Fibroblast of skin of scalp (primary cell): ENCODE data around the gene CDC42EP1.

Experiments
- DNase-seq: peaks from one replicate; pipeline ENCODE4 v3.0.0-alpha.2; 2013

CDC42EP1 gene

GRCh38 chr22:37616201-37617083 is 56.2 kb downstream of the CDC42EP1 start:
- DNase-seq, result no peak

DNA sequence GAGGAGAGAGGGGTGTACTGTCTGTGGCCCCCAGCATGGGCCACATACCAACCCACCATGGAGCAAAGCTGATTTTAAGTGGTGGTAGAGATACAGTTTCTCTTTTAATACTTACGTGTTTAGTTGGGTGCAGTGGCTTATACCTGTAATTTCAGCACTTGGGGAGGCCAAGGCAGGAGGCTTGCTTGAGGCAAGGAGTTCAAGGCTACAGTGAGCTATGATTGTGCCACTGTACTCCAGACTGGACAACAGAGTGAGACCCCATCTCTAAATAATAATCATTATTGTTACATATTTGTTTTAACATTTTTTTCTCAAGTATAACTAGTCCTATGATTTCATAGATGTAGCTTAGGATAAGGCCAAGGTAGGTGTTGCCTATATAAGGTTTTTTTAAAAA is 57.2 kb downstream of the CDC42EP1 start:
- DNase-seq, result no peak

DNA sequence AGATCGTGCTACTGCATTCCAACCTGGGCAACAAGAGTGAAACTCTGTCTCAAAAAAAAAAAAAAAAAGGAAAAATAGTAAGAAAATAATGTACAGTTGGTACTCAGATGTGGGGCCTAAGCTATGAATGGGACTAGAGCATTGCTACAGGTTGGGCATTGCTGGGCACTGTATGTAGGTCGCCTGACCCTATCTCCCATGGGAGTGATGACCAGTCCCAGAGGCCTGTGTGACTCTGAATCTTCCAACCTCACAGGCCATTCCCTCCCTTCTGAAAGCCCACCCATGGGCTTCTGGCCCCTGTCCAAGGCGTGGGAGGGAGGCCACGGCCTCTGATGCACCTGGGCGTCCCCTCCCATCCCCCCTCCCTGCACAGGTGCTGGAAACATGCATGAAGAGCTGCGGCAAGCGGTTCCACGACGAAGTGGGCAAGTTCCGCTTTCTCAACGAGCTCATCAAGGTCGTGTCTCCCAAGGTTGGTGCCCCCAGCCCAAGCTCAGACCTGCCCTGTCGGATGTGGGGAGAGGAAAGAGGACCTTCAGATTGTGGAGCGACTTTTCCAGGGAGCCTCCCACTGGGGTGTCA is 57.9 kb downstream of the CDC42EP1 start:
- DNase-seq, result no peak

DNA sequence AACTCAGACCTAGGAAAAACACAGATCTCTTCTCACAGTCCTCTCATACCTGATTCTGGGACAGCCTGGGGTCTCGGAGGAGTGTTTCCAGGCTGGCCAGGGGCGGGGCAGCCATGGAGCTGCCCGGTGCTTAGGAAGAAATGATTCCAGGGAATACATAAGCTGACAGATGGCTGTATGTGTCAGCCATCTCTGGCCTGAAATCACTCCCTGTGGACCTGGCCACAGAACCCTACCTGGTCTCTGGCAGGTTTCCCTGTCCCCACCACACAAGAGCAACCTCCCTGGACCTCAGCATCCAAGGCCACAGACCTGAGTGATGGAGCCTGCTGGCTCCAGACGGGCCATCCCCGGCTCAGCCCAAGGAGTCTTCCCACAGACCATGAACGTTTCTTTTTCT is 58.4 kb downstream of the CDC42EP1 start:
- no peak for DNase-seq
